Mononuclear cell (primary cell): ENCODE results near the gene TNFAIP3. TPM values are rescaled to one million over a fixed set of nuclear protein-coding genes. Genes with fewer than 3 reads are reported as not detected.

Source experiments
- H3K27me3 ChIP-seq: 2 replicates; pipeline ENCODE4 v1.6.0; 2011; ENCODE audit warnings: low read length, control low read depth; ENCODE audit not compliant: insufficient read depth
- H3K4me1 ChIP-seq: 2 replicates; pipeline ENCODE4 v1.5.1; 2011; ENCODE audit warnings: mild to moderate bottlenecking, low read length, control low read depth; ENCODE audit not compliant: insufficient read depth
- H3K4me3 ChIP-seq: 2 replicates; pipeline ENCODE4 v1.5.1; 2011; ENCODE audit warnings: mild to moderate bottlenecking, low read length, moderate library complexity
- H3K9me3 ChIP-seq: 2 replicates; pipeline ENCODE4 v1.5.1; 2011; ENCODE audit warnings: low read depth, mild to moderate bottlenecking, control low read depth, low read length
- total RNA-seq: library from RNA; depleted of rRNA; stranded (reverse); fragments of >200 nt; gene quantifications from one replicate; pipeline ENCODE4 v1.2.3, GENCODE V29; 2012

The TNFAIP3 gene
- total RNA-seq, 1 donor: 1,382 TPM

DNA sequence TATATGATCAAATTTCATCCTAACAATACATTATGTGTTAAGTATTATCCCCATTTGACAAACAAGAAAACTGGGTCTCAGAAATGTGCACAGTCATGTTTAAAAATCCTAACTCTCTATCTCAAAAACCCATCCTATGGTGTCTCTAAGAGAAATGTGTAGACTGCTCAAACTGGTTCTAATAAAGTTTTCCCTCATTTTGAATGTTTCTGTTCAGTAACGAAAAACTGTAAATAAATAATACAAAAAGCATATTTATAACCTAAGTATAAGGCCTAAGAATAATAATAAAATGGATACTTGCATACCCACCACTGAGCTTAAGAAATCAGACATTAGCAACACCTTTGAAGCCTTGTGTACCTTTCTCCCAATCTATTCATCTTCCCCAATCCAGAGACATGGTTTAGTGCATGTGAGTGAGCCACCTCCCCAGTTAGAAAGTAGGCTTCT lies 39.0 kb downstream of the TNFAIP3 start:
- Histone ChIP-seq H3K4me3 (no peak overlapping the region), H3K4me1 (peaks cover 39% of the 10 kb centered on the region), H3K9me3 (no peaks in the 10 kb centered on the region), H3K27me3 (no peaks in the 10 kb centered on the region)

DNA sequence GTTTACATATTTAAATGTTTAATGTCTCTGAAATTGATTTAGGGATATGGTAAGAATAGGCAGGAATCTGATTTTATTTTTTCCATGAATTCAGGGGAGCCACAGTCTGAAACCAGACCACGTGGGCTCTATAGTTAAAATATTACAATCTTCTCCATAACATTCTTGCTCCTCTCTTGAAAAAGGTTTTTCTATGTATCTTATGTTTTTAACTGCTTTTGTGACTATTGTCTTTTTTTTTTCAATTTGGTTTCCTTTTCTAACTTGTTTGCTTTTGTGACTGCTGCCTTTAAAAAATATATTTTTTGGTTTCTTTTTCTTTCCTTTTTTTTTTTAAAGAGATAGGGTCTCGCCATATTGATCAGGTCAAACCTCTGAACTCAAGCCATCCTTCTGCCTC lies 40.1 kb downstream of the TNFAIP3 start:
- Histone ChIP-seq H3K4me3 (no peak overlapping the region), H3K27me3 (no peaks in the 10 kb centered on the region), H3K9me3 (no peaks in the 10 kb centered on the region), H3K4me1 (peaks cover 51% of the 10 kb centered on the region)

DNA sequence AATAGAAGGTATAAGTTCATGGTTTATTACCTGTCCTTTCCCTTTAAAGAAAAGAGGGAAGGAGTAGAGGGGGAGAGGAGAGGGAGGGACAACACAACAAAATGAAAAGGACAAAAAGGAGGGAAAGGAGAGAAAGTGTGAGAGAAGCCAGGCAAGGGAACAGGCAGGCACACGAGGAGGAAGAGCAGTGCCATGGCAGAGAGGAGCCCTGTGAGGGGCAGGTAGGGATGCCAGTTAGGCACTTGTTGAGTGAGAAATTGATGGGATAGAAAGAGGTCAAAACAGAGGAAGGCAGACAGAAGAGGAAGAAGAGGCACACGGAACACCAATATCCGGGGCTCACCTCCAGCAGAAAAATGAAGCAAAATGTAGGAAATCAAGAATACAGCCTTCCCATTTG lies 42.5 kb downstream of the TNFAIP3 start:
- H3K9me3 ChIP-seq: no peaks in the 10 kb centered on the region
- H3K27me3 ChIP-seq: no peaks in the 10 kb centered on the region
- no peak overlapping the region for H3K4me3 ChIP-seq
- H3K4me1 ChIP-seq: peaks cover 46% of the 10 kb centered on the region

DNA sequence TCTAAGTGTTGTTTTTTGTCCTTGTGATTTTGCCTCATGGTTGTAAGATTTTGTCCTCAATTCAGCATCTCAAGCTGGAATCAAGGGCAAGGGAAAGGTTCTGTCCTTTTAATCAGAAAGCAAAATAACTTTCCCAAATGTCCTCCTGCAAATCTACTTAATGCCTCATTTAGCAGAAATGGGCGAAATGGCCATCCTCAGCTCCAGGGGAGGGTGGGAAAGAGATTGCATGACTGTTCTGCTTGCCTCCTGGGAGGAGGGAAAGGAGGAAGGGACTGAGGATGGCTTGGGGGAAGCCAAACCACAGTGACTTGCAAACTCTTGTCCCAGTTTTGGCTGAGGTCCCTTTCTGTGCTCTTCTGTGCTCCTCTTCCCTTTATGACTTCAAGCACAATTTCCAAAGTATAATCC lies 43.4 kb downstream of the TNFAIP3 start:
- Histone ChIP-seq H3K27me3 (no peaks in the 10 kb centered on the region), H3K4me1 (peaks cover 45% of the 10 kb centered on the region), H3K4me3 (no peak overlapping the region)

DNA sequence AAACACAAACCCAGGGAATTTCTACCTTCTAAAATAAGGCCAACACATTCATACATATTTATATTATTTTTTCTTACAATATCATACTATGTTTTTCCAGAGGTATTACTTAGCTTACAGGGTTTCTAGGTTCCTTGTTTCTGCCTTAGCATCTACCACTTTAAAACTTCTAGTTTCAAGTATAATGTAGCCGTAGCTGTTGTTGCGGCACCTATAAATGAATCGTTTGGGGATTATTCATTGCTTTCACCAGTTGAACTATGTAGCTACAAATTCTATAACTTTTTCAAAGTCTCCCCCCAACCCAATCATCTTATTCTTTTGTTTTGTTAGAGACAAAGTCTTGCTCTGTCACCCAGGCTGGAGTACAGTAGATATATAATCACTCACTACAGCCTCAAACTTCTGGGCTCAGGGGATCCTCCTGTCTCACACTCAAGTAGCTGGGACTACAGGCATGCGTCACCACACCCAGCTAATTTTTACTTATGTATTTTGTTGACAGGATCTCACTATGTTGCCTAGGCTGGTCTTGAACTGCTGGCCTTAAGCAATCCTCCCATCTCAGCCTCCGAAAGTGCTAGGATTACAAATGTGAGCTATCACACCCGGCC lies 43.9 kb downstream of the TNFAIP3 start:
- Histone ChIP-seq H3K9me3 (no peaks in the 10 kb centered on the region), H3K4me3 (no peak overlapping the region), H3K27me3 (no peaks in the 10 kb centered on the region), H3K4me1 (peaks cover 44% of the 10 kb centered on the region)

More for the DNA sequence above, 43.4 kb downstream of the TNFAIP3 start:
- no peaks in the 10 kb centered on the region for H3K9me3 ChIP-seq

DNA sequence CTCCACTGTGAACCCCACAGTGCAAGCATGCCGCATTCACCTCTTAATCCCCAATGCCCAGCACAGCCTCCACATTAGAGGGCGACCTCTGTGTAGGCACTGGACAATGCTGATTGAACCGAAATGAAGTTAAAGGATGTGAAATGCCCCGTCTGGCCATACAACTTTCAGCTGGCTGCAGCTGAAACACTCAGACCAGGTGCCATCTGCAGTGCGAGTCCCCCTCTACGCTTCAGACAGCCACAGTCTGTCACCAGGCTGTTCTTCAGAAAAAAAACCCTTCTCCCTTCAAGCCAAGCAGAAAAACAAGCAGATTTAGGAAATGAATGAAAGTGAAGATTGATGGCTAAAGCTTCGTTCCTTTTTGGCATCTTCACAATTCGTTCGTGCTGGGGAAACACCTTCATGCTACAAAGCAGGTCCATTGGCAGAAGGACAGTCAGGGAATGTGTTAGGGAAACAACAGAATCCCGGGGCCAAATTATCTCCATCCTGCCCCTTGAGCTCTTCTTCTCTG lies 44.7 kb downstream of the TNFAIP3 start:
- Histone ChIP-seq H3K4me3 (no peak overlapping the region), H3K4me1 (peaks cover 44% of the 10 kb centered on the region), H3K27me3 (no peaks in the 10 kb centered on the region), H3K9me3 (no peaks in the 10 kb centered on the region)

DNA sequence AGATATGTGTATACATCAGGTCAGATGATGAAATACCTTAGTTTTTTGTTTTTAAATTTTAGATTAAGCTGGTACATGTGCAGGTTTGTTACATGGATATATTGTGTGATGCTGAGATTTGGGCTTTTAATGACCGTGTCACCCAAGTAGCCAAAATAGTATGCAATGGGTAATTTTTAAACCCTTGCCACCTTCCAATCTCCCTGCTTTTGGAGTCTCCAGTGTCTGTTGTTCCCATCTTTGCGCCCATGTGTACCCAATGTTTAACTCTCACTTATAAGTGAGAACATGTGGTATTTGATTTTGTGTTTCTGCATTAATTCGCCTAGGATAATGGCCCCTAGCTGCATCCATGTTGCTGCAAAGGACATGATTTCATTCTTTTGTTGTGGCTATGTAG lies 45.8 kb downstream of the TNFAIP3 start:
- Histone ChIP-seq H3K4me1 (peaks cover 44% of the 10 kb centered on the region), H3K27me3 (no peaks in the 10 kb centered on the region)

DNA sequence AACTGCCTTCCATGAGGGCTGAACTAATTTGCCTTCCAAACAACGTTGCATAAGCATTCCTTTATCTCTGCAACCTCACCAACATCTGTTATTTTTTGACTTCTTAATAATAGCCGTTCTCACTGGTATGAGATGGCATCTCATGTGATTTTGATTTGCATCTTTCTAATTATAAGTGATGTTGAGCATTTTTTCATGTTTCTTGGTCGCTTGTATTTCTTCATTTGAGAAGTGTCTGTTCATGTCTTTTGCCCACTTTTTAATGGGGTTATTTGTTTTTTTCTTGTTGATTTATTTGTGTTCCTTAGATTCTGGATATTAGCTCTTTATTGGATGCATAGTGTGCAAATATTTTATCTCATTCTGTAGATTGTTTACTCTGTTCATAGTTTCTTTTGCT lies 46.4 kb downstream of the TNFAIP3 start:
- Histone ChIP-seq H3K4me1 (peaks cover 44% of the 10 kb centered on the region), H3K27me3 (no peaks in the 10 kb centered on the region), H3K4me3 (no peak overlapping the region), H3K9me3 (no peaks in the 10 kb centered on the region)

More for the DNA sequence above, 45.8 kb downstream of the TNFAIP3 start:
- no peaks in the 10 kb centered on the region for H3K9me3 ChIP-seq
- no peak overlapping the region for H3K4me3 ChIP-seq

DNA sequence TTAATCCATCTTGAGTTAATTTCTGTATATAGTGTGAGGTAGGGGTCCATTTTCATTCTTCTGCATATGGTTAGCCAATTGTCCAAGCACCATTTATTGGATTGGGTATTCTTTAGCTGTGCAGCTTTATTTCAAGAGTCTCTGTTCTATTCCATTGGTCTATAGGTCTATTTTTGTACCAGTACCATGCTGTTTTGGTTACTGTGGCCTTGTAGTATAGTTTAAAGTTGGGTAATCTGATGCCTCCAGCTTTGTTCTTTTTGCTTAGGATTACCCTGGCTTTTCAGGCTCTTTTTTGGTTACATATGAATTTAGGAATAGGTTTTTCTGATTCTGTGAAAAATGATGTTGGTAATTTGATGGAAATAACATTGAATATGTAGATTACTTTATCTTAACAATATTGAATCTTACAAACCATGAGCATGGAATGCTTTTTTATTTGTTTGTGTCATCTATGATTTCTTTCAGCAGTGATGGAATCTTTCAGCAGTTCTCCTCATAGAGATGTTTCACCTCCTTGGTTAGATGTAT lies 47.0 kb downstream of the TNFAIP3 start:
- Histone ChIP-seq H3K4me1 (peaks cover 40% of the 10 kb centered on the region), H3K9me3 (no peaks in the 10 kb centered on the region), H3K27me3 (no peaks in the 10 kb centered on the region), H3K4me3 (no peak overlapping the region)

DNA sequence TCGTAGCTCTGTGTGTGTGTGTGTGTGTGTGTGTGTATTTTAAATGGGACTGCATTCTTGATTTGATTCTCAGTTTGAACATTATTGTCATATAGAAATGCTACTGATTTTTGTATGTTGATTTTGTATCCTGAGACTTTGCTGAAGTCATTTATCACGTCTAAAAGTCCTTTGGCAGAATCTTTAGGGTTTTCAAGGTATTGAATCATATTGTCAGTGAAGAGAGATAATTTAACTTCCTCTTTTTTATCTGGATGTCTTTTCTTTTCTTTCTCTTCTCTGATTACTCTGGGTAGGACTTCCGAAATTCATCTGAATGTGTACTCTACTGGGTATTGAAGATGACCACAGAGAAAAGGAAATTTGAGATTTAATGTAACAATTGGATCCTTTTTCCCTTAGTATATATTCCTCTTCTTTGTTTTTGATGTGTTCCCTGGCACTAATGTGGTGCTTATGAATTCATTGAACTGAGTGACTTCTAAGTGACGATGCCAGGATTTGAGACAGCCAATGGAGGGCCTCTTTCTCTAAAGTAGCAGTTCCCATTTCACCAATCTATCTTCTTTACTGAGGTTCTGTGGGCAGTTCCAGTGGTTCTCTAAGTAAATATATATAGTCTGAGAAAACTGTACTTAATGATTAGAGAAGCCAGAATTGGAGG lies 47.6 kb downstream of the TNFAIP3 start:
- H3K9me3 ChIP-seq: no peaks in the 10 kb centered on the region
- no peaks in the 10 kb centered on the region for H3K27me3 ChIP-seq
- no peak overlapping the region for H3K4me3 ChIP-seq
- peaks cover 34% of the 10 kb centered on the region for H3K4me1 ChIP-seq

DNA sequence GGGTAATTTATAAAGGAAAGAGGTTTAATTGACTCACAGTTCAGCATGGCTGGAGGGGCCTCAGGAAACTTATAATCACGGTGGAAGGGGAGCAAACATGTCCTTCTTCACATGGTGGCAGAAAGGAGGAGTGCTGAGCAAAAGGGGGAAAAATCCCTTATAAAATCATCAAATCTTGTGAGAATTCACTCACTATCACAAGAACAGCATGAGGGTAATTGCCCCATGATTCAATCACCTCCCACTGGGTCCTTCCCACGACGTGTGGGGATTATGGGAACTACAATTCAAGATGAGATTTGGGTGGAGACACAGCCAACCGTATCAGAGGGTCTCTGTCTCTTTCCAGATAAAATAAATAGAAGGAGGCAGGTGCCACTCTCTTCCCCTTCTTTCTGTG lies 48.7 kb downstream of the TNFAIP3 start:
- Histone ChIP-seq H3K27me3 (no peaks in the 10 kb centered on the region), H3K4me3 (no peak overlapping the region), H3K4me1 (peaks cover 23% of the 10 kb centered on the region), H3K9me3 (no peaks in the 10 kb centered on the region)

DNA sequence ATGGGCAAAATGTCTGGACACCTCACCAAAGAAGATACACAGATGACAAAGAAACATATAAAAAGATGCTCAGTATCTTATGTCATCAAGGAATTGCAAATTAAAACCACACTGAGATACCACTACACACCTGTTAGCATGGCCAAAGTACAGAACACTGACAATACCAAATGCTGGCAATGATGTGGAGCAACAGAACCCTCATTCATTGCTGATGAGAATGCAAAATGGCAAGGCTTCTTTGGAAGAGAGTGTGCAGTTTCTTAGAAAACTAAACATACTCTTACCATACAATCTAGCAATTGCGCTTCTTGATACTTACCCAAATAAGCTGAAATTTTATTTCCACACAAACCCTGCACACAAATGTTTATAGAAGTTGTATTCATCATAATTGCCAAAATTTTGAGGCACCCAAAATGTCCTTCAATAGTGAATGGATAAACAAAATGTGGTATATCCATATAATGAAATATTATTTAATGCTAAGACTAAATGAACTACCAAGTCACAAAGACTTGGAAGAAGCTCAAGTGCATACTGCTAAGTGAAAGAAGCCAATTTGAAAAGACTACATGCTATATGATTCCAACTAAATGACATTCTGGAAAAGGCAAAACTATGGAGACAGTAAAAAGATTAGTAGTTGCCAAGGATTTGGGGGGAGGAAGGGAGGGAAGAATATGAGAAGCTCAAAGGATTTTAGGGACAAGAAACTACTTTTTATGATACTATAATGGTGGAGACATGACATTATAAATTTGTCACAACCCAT lies 50.7 kb downstream of the TNFAIP3 start:
- no peak overlapping the region for H3K4me3 ChIP-seq
- H3K9me3 ChIP-seq: no peaks in the 10 kb centered on the region
- no peaks in the 10 kb centered on the region for H3K27me3 ChIP-seq
- peaks cover 16% of the 10 kb centered on the region for H3K4me1 ChIP-seq

DNA sequence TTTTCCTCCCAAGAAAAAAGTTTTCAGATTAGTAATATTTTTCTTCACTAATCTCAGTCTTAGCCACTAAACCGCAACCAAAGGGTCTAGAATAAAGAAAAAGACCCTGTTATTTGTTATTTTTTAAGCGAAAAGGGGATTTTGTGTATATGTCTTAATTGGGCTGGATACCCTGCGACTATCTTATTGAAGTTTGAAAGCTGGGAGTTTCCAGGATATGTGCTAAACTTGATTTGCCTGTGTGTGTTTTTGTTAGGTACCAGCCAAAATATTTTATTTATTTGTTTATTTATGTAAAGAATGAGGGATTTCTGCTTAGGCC lies 52.4 kb downstream of the TNFAIP3 start:
- H3K9me3 ChIP-seq: no peaks in the 10 kb centered on the region
- no peaks in the 10 kb centered on the region for H3K27me3 ChIP-seq
- peaks cover 22% of the 10 kb centered on the region for H3K4me1 ChIP-seq
- H3K4me3 ChIP-seq: no peak overlapping the region

DNA sequence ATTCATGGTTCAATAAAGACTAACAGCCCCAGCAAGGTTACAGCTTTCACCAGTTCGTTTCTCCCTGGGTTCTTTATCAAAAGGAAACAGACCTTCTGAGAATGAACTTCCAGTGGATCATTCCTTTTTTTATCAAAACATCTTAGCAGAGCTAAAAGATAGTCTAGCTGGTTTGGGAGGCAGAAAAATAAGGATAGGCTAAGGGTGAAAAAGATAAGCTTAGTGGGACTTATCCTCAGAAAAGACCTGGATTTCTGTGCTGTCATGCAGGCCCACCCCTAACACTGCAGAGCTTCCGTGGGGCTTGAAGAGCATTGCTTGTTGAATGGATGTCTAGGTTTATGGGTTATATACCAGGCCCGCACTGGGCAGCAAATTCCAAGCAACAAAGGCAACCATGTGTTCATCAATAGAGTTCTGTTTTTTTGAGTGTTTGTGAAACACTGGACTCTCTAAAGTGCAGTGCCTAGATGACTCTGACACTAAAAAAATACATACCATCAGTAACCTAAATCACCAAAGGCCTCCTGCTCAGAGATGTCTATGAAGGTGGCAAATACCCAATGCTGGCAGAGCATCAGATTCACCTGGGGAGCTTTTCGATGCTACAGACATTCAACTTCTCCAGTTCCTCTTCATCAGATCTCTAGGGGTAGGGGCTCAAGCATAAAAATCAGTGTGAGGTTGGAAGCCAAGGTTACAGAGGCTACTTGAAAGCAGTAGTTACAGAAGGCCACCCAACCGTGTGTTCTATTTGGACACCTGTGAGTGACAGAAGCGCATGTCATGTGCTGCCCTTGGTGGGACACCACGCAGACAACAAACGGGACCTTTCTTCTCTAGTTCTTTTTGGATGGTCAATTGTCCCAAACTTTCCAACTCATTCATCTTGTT lies 53.0 kb downstream of the TNFAIP3 start:
- Histone ChIP-seq H3K9me3 (no peaks in the 10 kb centered on the region), H3K27me3 (no peaks in the 10 kb centered on the region), H3K4me3 (no peak overlapping the region), H3K4me1 (peaks cover 18% of the 10 kb centered on the region)
